KMS-11 (cell line): ENCODE data around the gene PUM2.
"Not testable (repeated sequence)": the region's sequence is repeated elsewhere in the genome, so short reads cannot be mapped to it uniquely, and the experiment has no call there.

ENCODE experiments used
- H2AFZ ChIP-seq: fragments of 200-600 bp; sonication (generic); 2 replicates; pipeline ENCODE4 v1.6.1; 2016; ENCODE audit warnings: antibody characterized with exemption, mixed run types, low read depth
- H3K27ac ChIP-seq: fragments of 200-600 bp; sonication (generic); 2 replicates; pipeline ENCODE4 v1.6.1; 2016; ENCODE audit warnings: mild to moderate bottlenecking, mixed run types
- H3K27me3 ChIP-seq: fragments of 200-600 bp; sonication (generic); 2 replicates; pipeline ENCODE4 v1.6.1; 2017; ENCODE audit warnings: mild to moderate bottlenecking, low read depth, mixed run types, moderate library complexity; ENCODE audit not compliant: insufficient read depth
- H3K36me3 ChIP-seq: fragments of 200-600 bp; sonication (generic); 2 replicates; pipeline ENCODE4 v1.6.1; 2017; ENCODE audit warnings: mild to moderate bottlenecking, mixed run types; ENCODE audit not compliant: insufficient read depth
- H3K4me1 ChIP-seq: fragments of 200-600 bp; sonication (generic); 2 replicates; pipeline ENCODE4 v1.6.1; 2016; ENCODE audit warnings: mild to moderate bottlenecking, low read depth, mixed run types; ENCODE audit not compliant: poor library complexity, severe bottlenecking
- H3K4me2 ChIP-seq: fragments of 200-600 bp; sonication (generic); 2 replicates; pipeline ENCODE4 v1.7.0; 2016; ENCODE audit warnings: mild to moderate bottlenecking, mixed run types
- H3K4me3 ChIP-seq: fragments of 200-600 bp; sonication (generic); IDR thresholded peaks from 2 replicates; pipeline ENCODE4 v1.6.1; 2017; ENCODE audit warnings: low read depth, low read length, mixed read lengths; ENCODE audit not compliant: insufficient read depth
- H3K79me2 ChIP-seq: fragments of 200-600 bp; sonication (generic); 2 replicates; pipeline ENCODE4 v1.6.1; 2016; ENCODE audit warnings: low read depth, mixed run types; ENCODE audit not compliant: insufficient read depth
- H3K9ac ChIP-seq: fragments of 200-600 bp; sonication (generic); 2 replicates; pipeline ENCODE4 v1.6.1; 2016; ENCODE audit warnings: mild to moderate bottlenecking, mixed run types
- H4K20me1 ChIP-seq: fragments of 200-600 bp; sonication (generic); 2 replicates; pipeline ENCODE4 v1.6.1; 2016; ENCODE audit warnings: mild to moderate bottlenecking, mixed run types; ENCODE audit not compliant: insufficient read depth
- CTCF ChIP-seq: fragments of 200-600 bp; sonication (generic); conservative IDR thresholded peaks from 2 replicates; pipeline ENCODE4 v1.6.1; 2017; ENCODE audit warnings: low read depth, mild to moderate bottlenecking, antibody characterized with exemption, low read length, moderate library complexity, mixed read lengths

The PUM2 gene

GRCh38 chr2:20370191-20370590 is 19.5 kb upstream of the PUM2 start:
- H3K4me3 ChIP-seq = no peak overlapping the region
- no peak overlapping the region for H3K4me2 ChIP-seq
- no peaks in the 10 kb centered on the region for H3K27me3 ChIP-seq
- no peaks in the 10 kb centered on the region for H4K20me1 ChIP-seq
- H3K9ac ChIP-seq = no peak overlapping the region
- H2AFZ ChIP-seq = no peak overlapping the region
- H3K27ac ChIP-seq = no peak overlapping the region
- H3K36me3 ChIP-seq = no peaks in the 10 kb centered on the region
- H3K4me1 ChIP-seq = peaks cover 7% of the 10 kb centered on the region
- no peaks in the 10 kb centered on the region for H3K79me2 ChIP-seq
- TF ChIP-seq CTCF = no peak

GRCh38 chr2:20369366-20369765 is 18.7 kb upstream of the PUM2 start:
- H3K9ac ChIP-seq = no peak overlapping the region
- no peak overlapping the region for H3K4me2 ChIP-seq
- no peak overlapping the region for H3K4me3 ChIP-seq
- H3K4me1 ChIP-seq = peaks cover 14% of the 10 kb centered on the region
- no peaks in the 10 kb centered on the region for H3K79me2 ChIP-seq
- no peak overlapping the region for H3K27ac ChIP-seq
- no peaks in the 10 kb centered on the region for H4K20me1 ChIP-seq
- H2AFZ ChIP-seq = no peak overlapping the region
- no peaks in the 10 kb centered on the region for H3K27me3 ChIP-seq
- H3K36me3 ChIP-seq = no peaks in the 10 kb centered on the region
- no peak for TF ChIP-seq CTCF

DNA sequence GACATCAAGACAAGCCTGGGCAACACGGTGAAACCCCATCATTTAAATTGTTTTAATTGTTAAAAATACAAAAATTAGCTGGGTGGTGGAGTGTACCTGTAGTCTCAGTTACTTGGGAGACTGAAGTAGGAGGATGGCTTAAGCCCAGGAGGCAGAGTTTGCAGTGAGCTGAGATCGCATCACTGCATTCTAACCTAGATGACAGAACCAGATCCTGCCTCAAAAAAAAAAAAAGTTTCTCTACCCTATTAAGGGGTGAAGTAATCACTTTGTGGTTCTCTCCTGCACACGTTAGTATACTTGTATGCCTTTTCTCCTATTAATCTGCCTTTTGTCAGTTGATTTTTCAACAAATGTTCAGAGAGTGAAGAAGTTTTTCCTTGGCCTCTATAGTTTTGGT is 18.1 kb upstream of the PUM2 start:
- Histone ChIP-seq H3K79me2 (no peaks in the 10 kb centered on the region), H3K4me3 (no peak overlapping the region), H3K27ac (no peak overlapping the region), H3K4me2 (no peak overlapping the region), H2AFZ (no peak overlapping the region), H3K9ac (no peak overlapping the region), H3K27me3 (no peaks in the 10 kb centered on the region), H4K20me1 (no peaks in the 10 kb centered on the region), H3K36me3 (no peaks in the 10 kb centered on the region), H3K4me1 (peaks cover 14% of the 10 kb centered on the region)
- TF ChIP-seq CTCF = no peak

GRCh38 chr2:20367929-20368328 is 17.3 kb upstream of the PUM2 start:
- not testable (repeated sequence) for H3K36me3 ChIP-seq, H4K20me1 ChIP-seq, H3K27ac ChIP-seq, H3K4me3 ChIP-seq, H3K27me3 ChIP-seq, H3K9ac ChIP-seq, H3K79me2 ChIP-seq, H2AFZ ChIP-seq, H3K4me2 ChIP-seq
- H3K4me1 ChIP-seq = peaks cover 14% of the 10 kb centered on the region

GRCh38 chr2:20366672-20367116 is 16.1 kb upstream of the PUM2 start:
- no peak overlapping the region for H3K9ac ChIP-seq
- no peak overlapping the region for H3K27ac ChIP-seq
- H3K36me3 ChIP-seq = no peaks in the 10 kb centered on the region
- H2AFZ ChIP-seq = no peak overlapping the region
- peaks cover 14% of the 10 kb centered on the region for H3K4me1 ChIP-seq
- no peaks in the 10 kb centered on the region for H3K27me3 ChIP-seq
- no peak for TF ChIP-seq CTCF
- no peaks in the 10 kb centered on the region for H3K79me2 ChIP-seq
- H4K20me1 ChIP-seq = no peaks in the 10 kb centered on the region
- H3K4me3 ChIP-seq = no peak overlapping the region
- H3K4me2 ChIP-seq = no peak overlapping the region
